H1 (cell line): ENCODE results near the gene SMYD3. TPM values are rescaled to one million over a fixed set of nuclear protein-coding genes. Genes with fewer than 3 reads are reported as not detected.

Experiments
- CTCF ChIA-PET: fragments of 300-600 bp; sonication (Branson Sonifier 250); formaldehyde crosslinking; loops from one replicate; lab custom pipeline; 2021; ENCODE audit not compliant: partially characterized antibody; lab: Charles Lee
- POLR2A ChIA-PET: fragments of 300-600 bp; sonication (Branson Sonifier 250); formaldehyde crosslinking; loops from one replicate; lab custom pipeline; 2021; ENCODE audit warnings: inconsistent platforms; ENCODE audit not compliant: partially characterized antibody; lab: Charles Lee
- DNase-seq, 2 experiments: peaks; one replicate each; pipeline versions ENCODE4 v3.0.0 to v3.0.0-alpha.2; 2010 to 2022; ENCODE audit warnings: low spot score in 2 of 2, low read depth in 1 of 2, mixed read lengths in 1 of 2
- FAIRE-seq: peaks from 2 replicates; lab custom pipeline; 2011; peaks lifted over from hg19 to GRCh38; lab: Jason Lieb, UNC
- H2AFZ ChIP-seq: 2 replicates; pipeline ENCODE4 v1.8.1; 2012; ENCODE audit warnings: low read length, inconsistent platforms
- H2AK5ac ChIP-seq: 2 replicates; pipeline ENCODE4 v1.6.1; 2013; ENCODE audit warnings: low read depth, low read length
- H2BK120ac ChIP-seq: replicated peaks from 2 replicates; pipeline ENCODE3; 2013; ENCODE audit warnings: low read depth, low read length, inconsistent platforms
- H2BK12ac ChIP-seq: 2 replicates; pipeline ENCODE4 v1.6.1; 2013; ENCODE audit warnings: low read depth, low read length
- H2BK15ac ChIP-seq: 2 replicates; pipeline ENCODE4 v1.6.1; 2013; ENCODE audit warnings: low read length
- H2BK20ac ChIP-seq: 2 replicates; pipeline ENCODE4 v1.6.1; 2013; ENCODE audit warnings: low read length
- H2BK5ac ChIP-seq: 2 replicates; pipeline ENCODE4 v1.6.1; 2013; ENCODE audit warnings: low read depth, low read length
- H3K14ac ChIP-seq: 2 replicates; pipeline ENCODE4 v1.6.1; 2013; ENCODE audit warnings: inconsistent platforms; ENCODE audit not compliant: insufficient read length
- H3K18ac ChIP-seq: 2 replicates; pipeline ENCODE4 v1.6.1; 2013; ENCODE audit warnings: low read length; ENCODE audit errors: extremely low read depth
- H3K23ac ChIP-seq: 2 replicates; pipeline ENCODE4 v1.6.1; 2013; ENCODE audit warnings: inconsistent platforms; ENCODE audit not compliant: insufficient read length
- H3K23me2 ChIP-seq: 2 replicates; pipeline ENCODE4 v1.6.1; 2013; ENCODE audit warnings: low read depth, low read length
- H3K27ac ChIP-seq: 2 replicates; pipeline ENCODE4 v1.6.1; 2011; ENCODE audit warnings: low read depth, low read length, inconsistent platforms
- H3K27me3 ChIP-seq, 4 experiments: replicated peaks in 1 of 4; 1 replicate in 1 of 4; 2 replicates in 3 of 4; pipeline versions ENCODE4 v1.6.1 to v1.8.1; 2011 to 2013; ENCODE audit warnings: low read length in 3 of 4, mild to moderate bottlenecking in 3 of 4, inconsistent platforms in 2 of 4, mixed read lengths in 2 of 4, moderate library complexity in 1 of 4; ENCODE audit not compliant: control insufficient read depth in 3 of 4, insufficient read depth in 3 of 4; ENCODE audit errors: extremely low read depth in 1 of 4
- H3K36me3 ChIP-seq, 4 experiments: 2 replicates each; pipeline versions ENCODE4 v1.6.1 to v1.8.1; 2011 to 2013; ENCODE audit warnings: mild to moderate bottlenecking in 4 of 4, low read length in 3 of 4, moderate library complexity in 2 of 4, control low read depth in 1 of 4, inconsistent platforms in 1 of 4; ENCODE audit not compliant: insufficient read depth in 4 of 4, control insufficient read depth in 2 of 4
- H3K4ac ChIP-seq: replicated peaks from 2 replicates; pipeline ENCODE3; 2013; ENCODE audit warnings: low read length, low read depth, mixed read lengths, inconsistent platforms; ENCODE audit not compliant: insufficient read length
- H3K4me1 ChIP-seq, 4 experiments: replicated peaks in 1 of 4; 1 replicate in 1 of 4; 2 replicates in 3 of 4; pipeline versions ENCODE4 v1.6.1 to v1.8.1; 2011 to 2013; ENCODE audit warnings: low read length in 3 of 4, inconsistent platforms in 2 of 4, mixed read lengths in 1 of 4; ENCODE audit not compliant: insufficient read depth in 4 of 4, control insufficient read depth in 3 of 4
- H3K4me2 ChIP-seq, 2 experiments: 2 replicates each; pipeline versions ENCODE4 v1.6.1 to v1.8.1; 2011 to 2013; ENCODE audit warnings: low read depth in 2 of 2, low read length in 2 of 2, control low read depth in 1 of 2, inconsistent platforms in 1 of 2, mild to moderate bottlenecking in 1 of 2; ENCODE audit not compliant: insufficient read depth in 1 of 2
- H3K4me3 ChIP-seq, 4 experiments: fragments of 200-600, 300-600 bp in 1 of 4; sonication (generic), shearing (Covaris generic), sonication (Bioruptor Twin) in 1 of 4; 2 replicates each; pipeline versions ENCODE4 v1.5.1 to v1.8.1; 2011 to 2016; ENCODE audit warnings: low read length in 4 of 4, low read depth in 3 of 4, control low read depth in 2 of 4, inconsistent platforms in 2 of 4, mild to moderate bottlenecking in 2 of 4, mixed read lengths in 1 of 4, moderate library complexity in 1 of 4; ENCODE audit not compliant: insufficient read depth in 2 of 4; ENCODE audit errors: extremely low read depth in 1 of 4
- H3K56ac ChIP-seq: replicated peaks from 2 replicates; pipeline ENCODE3; 2013; ENCODE audit warnings: low read depth, mild to moderate bottlenecking, mixed read lengths, low read length, inconsistent platforms; ENCODE audit not compliant: insufficient read length
- H3K79me1 ChIP-seq: 2 replicates; pipeline ENCODE4 v1.6.1; 2013; ENCODE audit warnings: low read depth, low read length, control low read depth
- H3K79me2 ChIP-seq, 2 experiments: 2 replicates each; pipeline versions ENCODE4 v1.6.1 to v1.8.1; 2012 to 2013; ENCODE audit warnings: low read length in 2 of 2, mild to moderate bottlenecking in 2 of 2, inconsistent platforms in 1 of 2; ENCODE audit not compliant: insufficient read depth in 2 of 2, control insufficient read depth in 1 of 2
- H3K9ac ChIP-seq, 4 experiments: replicated peaks in 1 of 4; 1 replicate in 1 of 4; 2 replicates in 3 of 4; pipeline versions ENCODE4 v1.6.1 to v1.8.1; 2011 to 2013; ENCODE audit warnings: low read depth in 3 of 4, low read length in 3 of 4, control low read depth in 2 of 4, mild to moderate bottlenecking in 2 of 4, moderate library complexity in 2 of 4, inconsistent platforms in 1 of 4; ENCODE audit errors: extremely low read depth in 1 of 4
- H3K9me3 ChIP-seq, 2 experiments: 2 replicates each; pipeline versions ENCODE4 v1.6.1 to v1.8.1; 2012 to 2013; ENCODE audit warnings: mild to moderate bottlenecking in 2 of 2, moderate library complexity in 2 of 2, control low read depth in 1 of 2, inconsistent platforms in 1 of 2, low read depth in 1 of 2, low read length in 1 of 2, mixed read lengths in 1 of 2; ENCODE audit not compliant: insufficient read depth in 2 of 2
- H4K20me1 ChIP-seq, 2 experiments: replicated peaks in 1 of 2; 2 replicates each; pipeline versions ENCODE3 to v1.8.1; 2011 to 2013; ENCODE audit warnings: inconsistent platforms in 2 of 2, low read length in 2 of 2, mild to moderate bottlenecking in 1 of 2; ENCODE audit not compliant: insufficient read depth in 2 of 2, control insufficient read depth in 1 of 2
- H4K5ac ChIP-seq: 2 replicates; pipeline ENCODE4 v1.6.1; 2013; ENCODE audit warnings: low read length, low read depth, mixed read lengths, inconsistent platforms; ENCODE audit not compliant: insufficient read length
- H4K8ac ChIP-seq: 2 replicates; pipeline ENCODE4 v1.8.0; 2013; ENCODE audit warnings: mild to moderate bottlenecking, moderate library complexity, low read length, inconsistent platforms; ENCODE audit not compliant: insufficient read depth; ENCODE audit errors: extremely low read depth
- H4K91ac ChIP-seq: replicated peaks from 2 replicates; pipeline ENCODE3; 2013; ENCODE audit warnings: low read length, mixed read lengths, inconsistent platforms; ENCODE audit not compliant: insufficient read length
- HDAC6 ChIP-seq: IDR thresholded peaks from one replicate; pipeline ENCODE4 v1.7.1; 2012; ENCODE audit warnings: low read depth, mild to moderate bottlenecking, inconsistent platforms, low read length, moderate library complexity
- RAD21 ChIP-seq, 2 experiments: IDR thresholded peaks in 1 of 2; conservative IDR thresholded peaks in 1 of 2; 2 replicates each; pipeline ENCODE4 v1.6.1; 2011; ENCODE audit warnings: low read depth in 2 of 2, low read length in 2 of 2, improper control_type of control experiment in 1 of 2, inconsistent platforms in 1 of 2, mild to moderate bottlenecking in 1 of 2, moderate library complexity in 1 of 2
- TCF12 ChIP-seq: IDR thresholded peaks from 2 replicates; pipeline ENCODE4 v1.6.1; 2011; ENCODE audit warnings: low read depth, mild to moderate bottlenecking, low read length
- YY1 ChIP-seq: IDR thresholded peaks from 2 replicates; pipeline ENCODE4 v1.6.1; 2011; ENCODE audit warnings: low read depth, mild to moderate bottlenecking, low read length
- ZNF274 ChIP-seq: IDR thresholded peaks from 2 replicates; pipeline ENCODE4 v1.7.0; 2012; ENCODE audit warnings: low read length, borderline replicate concordance; ENCODE audit errors: extremely low read depth
- WGBS, 2 experiments: shearing (Covaris generic) in 1 of 2; methylation state at CpG; one replicate each; pipeline versions ENCODE4 v1.1.6 to v1.1.7; 2013 to 2015; ENCODE audit warnings: low lambda C conversion rate in 2 of 2, mixed read lengths in 2 of 2, inconsistent platforms in 1 of 2, low coverage in 1 of 2, missing lambda C conversion rate in 1 of 2; ENCODE audit not compliant: insufficient replicate concordance in 2 of 2, insufficient coverage in 1 of 2, insufficient read length in 1 of 2; ENCODE audit errors: extremely low coverage in 1 of 2, missing lambda C conversion rate in 1 of 2; 5-methylcytosine and 5-hydroxymethylcytosine counted together
- polyA plus RNA-seq, 7 experiments: library from polyadenylated mRNA; depleted of rRNA in 3 of 7; stranded (reverse) in 5 of 7; unstranded in 2 of 7; fragments of >200 nt in 5 of 7; fragments of 200-250 nt in 2 of 7; gene quantifications; 1 replicate in 5 of 7; 2 replicates in 1 of 7; 4 replicates in 1 of 7; pipeline versions ENCODE4 v1.2.1 to v1.2.3, GENCODE V29; 2011 to 2013; ENCODE audit warnings: missing spikeins in 2 of 7, mixed read lengths in 2 of 7
- total RNA-seq: library from RNA; stranded (reverse); fragmentation: NEBNext Ultra II Directional; extraction: Animal tissue kit (Norgen Biotek cat#: 25700); gene quantifications from 2 replicates; pipeline ENCODE4 v1.2.1, GENCODE V29; 2021
- TF ChIP-seq, protein P1 (sequence below): IDR thresholded peaks from 2 replicates; pipeline ENCODE4 v1.6.1; 2012; ENCODE audit warnings: inconsistent platforms
- TF ChIP-seq, protein P2 (sequence below), 3 experiments: IDR thresholded peaks; 1 replicate in 2 of 3; 2 replicates in 1 of 3; pipeline versions ENCODE4 v1.5.1 to v1.6.1; 2011; ENCODE audit warnings: low read length in 3 of 3, mild to moderate bottlenecking in 3 of 3, inconsistent platforms in 2 of 3, low read depth in 1 of 3, moderate library complexity in 1 of 3; ENCODE audit not compliant: insufficient read depth in 1 of 3; ENCODE audit errors: control extremely low read depth in 1 of 3

The SMYD3 gene
- total and polyA plus RNA-seq, 2 of the 8 experiments (the other 6 are each of a cell fraction or from before 2014, with no cell fraction given), result 17.3 to 25.4 TPM

DNA sequence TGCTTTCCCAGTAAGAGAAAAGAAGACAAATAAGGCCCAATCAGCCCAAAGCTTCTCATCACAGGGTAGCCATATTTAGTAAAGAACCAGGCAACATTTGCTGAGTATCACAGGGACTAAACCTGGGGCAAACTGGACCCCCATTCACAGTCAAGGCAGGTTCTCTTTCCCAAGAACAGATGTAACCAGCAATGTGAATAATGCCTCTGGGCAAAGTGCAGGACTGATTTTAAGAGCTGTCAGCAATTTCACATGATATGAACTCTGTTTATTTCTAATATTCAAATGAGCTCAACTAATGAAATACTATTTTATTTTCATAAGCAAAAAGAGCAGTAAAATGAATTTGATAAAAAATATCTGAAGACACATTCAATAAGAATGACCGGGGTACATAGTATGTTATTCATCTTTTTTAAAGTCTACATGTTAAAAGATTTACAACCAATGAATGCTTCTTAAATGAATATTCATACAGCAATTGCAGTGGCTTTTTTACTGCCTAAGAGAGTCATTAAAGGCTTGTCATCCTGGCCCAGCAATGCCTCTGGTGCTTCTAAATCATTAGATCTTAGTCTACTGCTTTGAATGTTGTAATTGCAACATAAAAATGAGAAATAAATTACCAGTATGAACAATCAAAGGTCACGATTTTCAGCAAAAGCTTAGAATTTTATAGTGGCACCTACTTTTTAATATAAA is 308.8 kb downstream of the SMYD3 start:
- H4K8ac ChIP-seq, result no peak overlapping the region
- H3K9ac ChIP-seq, result no peak overlapping the region
- POLR2A ChIA-PET, result no interaction called here
- no peak overlapping the region for H2AFZ ChIP-seq
- no peak overlapping the region for H4K91ac ChIP-seq
- H3K14ac ChIP-seq, result no peak overlapping the region
- H3K4me1 ChIP-seq, result peaks cover 0 to 3% (median 0%) of the 10 kb centered on the region in 4 experiments; a peak in 1 of 7 replicates
- DNase-seq (no peak), FAIRE-seq (no peak)
- no peaks in the 10 kb centered on the region for H3K27me3 ChIP-seq
- TF ChIP-seq TCF12 (no peak), YY1 (no peak), HDAC6 (no peak), ZNF274 (no peak), RAD21 (IDR thresholded peaks at IDR 0.05 in 1 of 2, conservative IDR thresholded peaks at IDR 0.05 in 1 of 2; ENCODE audit: low read depth in 2 of 2, low read length in 2 of 2) (no peak)
- TF ChIP-seq, protein P1, sequence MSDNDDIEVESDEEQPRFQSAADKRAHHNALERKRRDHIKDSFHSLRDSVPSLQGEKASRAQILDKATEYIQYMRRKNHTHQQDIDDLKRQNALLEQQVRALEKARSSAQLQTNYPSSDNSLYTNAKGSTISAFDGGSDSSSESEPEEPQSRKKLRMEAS, result no peak
- TF ChIP-seq, protein P2, sequence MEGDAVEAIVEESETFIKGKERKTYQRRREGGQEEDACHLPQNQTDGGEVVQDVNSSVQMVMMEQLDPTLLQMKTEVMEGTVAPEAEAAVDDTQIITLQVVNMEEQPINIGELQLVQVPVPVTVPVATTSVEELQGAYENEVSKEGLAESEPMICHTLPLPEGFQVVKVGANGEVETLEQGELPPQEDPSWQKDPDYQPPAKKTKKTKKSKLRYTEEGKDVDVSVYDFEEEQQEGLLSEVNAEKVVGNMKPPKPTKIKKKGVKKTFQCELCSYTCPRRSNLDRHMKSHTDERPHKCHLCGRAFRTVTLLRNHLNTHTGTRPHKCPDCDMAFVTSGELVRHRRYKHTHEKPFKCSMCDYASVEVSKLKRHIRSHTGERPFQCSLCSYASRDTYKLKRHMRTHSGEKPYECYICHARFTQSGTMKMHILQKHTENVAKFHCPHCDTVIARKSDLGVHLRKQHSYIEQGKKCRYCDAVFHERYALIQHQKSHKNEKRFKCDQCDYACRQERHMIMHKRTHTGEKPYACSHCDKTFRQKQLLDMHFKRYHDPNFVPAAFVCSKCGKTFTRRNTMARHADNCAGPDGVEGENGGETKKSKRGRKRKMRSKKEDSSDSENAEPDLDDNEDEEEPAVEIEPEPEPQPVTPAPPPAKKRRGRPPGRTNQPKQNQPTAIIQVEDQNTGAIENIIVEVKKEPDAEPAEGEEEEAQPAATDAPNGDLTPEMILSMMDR (IDR thresholded peaks at IDR 0.05; ENCODE audit: control extremely low read depth in 1 of 3, insufficient read depth in 1 of 3, low read depth in 1 of 3, low read length in 3 of 3), result no peak
- H3K36me3 ChIP-seq, result no peaks in the 10 kb centered on the region
- no peak overlapping the region for H3K4ac ChIP-seq
- no peaks in the 10 kb centered on the region for H3K79me2 ChIP-seq
- CTCF ChIA-PET, result no interaction called here
- no peak overlapping the region for H2BK12ac ChIP-seq
- 77% methylated on average over 2 of the region's 2 CpGs; no CpG with 5 or more reads in 1 of the 2 experiments for WGBS, 2 experiments
- H3K4me3 ChIP-seq, result no peak overlapping the region
- no peak overlapping the region for H4K5ac ChIP-seq
- H2AK5ac ChIP-seq, result no peak overlapping the region
- no peaks in the 10 kb centered on the region for H3K23me2 ChIP-seq
- H2BK20ac ChIP-seq, result no peak overlapping the region
- no peak overlapping the region for H3K23ac ChIP-seq
- no peaks in the 10 kb centered on the region for H3K9me3 ChIP-seq
- no peaks in the 10 kb centered on the region for H4K20me1 ChIP-seq
- H3K18ac ChIP-seq, result no peak overlapping the region
- no peak overlapping the region for H2BK120ac ChIP-seq
- no peak overlapping the region for H3K4me2 ChIP-seq
- no peak overlapping the region for H3K27ac ChIP-seq
- no peak overlapping the region for H2BK5ac ChIP-seq
- no peak overlapping the region for H2BK15ac ChIP-seq
- H3K56ac ChIP-seq, result no peak overlapping the region
- no peaks in the 10 kb centered on the region for H3K79me1 ChIP-seq
